WTC11 (cell line): ENCODE data around the gene MYH9. TPM values are rescaled to one million over a fixed set of nuclear protein-coding genes. Genes with fewer than 3 reads are reported as not detected.

Source experiments
- ATAC-seq: fragments of 200-7000 bp; cut with Tn5 transposase; 2 replicates; pipeline ENCODE4 v1.10.0; 2021; ENCODE audit warnings: mild to moderate bottlenecking, moderate library complexity
- CTCF ChIA-PET: fragments of 300-600 bp; sonication (Branson Sonifier 250); formaldehyde crosslinking; loops from one replicate; lab custom pipeline; 2021; ENCODE audit warnings: antibody characterized with exemption; lab: Charles Lee
- POLR2A ChIA-PET: fragments of 350-600 bp; sonication (Branson Sonifier 250); formaldehyde crosslinking; loops from one replicate; lab custom pipeline; 2021; ENCODE audit warnings: antibody characterized with exemption; lab: Charles Lee
- DNase-seq: peaks from one replicate; pipeline ENCODE4 v3.0.0; 2021; ENCODE audit warnings: low spot score
- H3K27ac Mint-ChIP-seq: 2 replicates; pipeline ENCODE4 v1.8.0; 2021; ENCODE audit warnings: mixed read lengths
- H3K27me3 Mint-ChIP-seq: 2 replicates; pipeline ENCODE4 v1.8.0; 2021; ENCODE audit warnings: low read depth, mild to moderate bottlenecking, moderate library complexity, mixed read lengths
- H3K36me3 Mint-ChIP-seq: 2 replicates; pipeline ENCODE4 v1.8.0; 2021; ENCODE audit warnings: mixed read lengths
- H3K4me1 Mint-ChIP-seq: 2 replicates; pipeline ENCODE4 v1.8.0; 2022; ENCODE audit warnings: mixed read lengths
- H3K4me3 Mint-ChIP-seq: 2 replicates; pipeline ENCODE4 v1.8.0; 2021; ENCODE audit warnings: mild to moderate bottlenecking, moderate library complexity, mixed read lengths
- H3K9me3 Mint-ChIP-seq: 2 replicates; pipeline ENCODE4 v1.8.0; 2021; ENCODE audit warnings: mixed read lengths
- CREB1 ChIP-seq: sonication (generic); formaldehyde crosslinking; IDR thresholded peaks from 2 replicates; pipeline ENCODE4 v1.8.0; 2023; ENCODE audit warnings: mild to moderate bottlenecking, missing genetic modification reagents
- CREM ChIP-seq: sonication (generic); formaldehyde crosslinking; IDR thresholded peaks from 2 replicates; pipeline ENCODE4 v1.8.1; 2022; ENCODE audit warnings: mild to moderate bottlenecking, missing genetic modification reagents, moderate library complexity
- ELF4 ChIP-seq: sonication (generic); formaldehyde crosslinking; IDR thresholded peaks from 2 replicates; pipeline ENCODE4 v1.8.1; 2022; ENCODE audit warnings: low read depth, mild to moderate bottlenecking, moderate library complexity, missing genetic modification reagents
- ESRRA ChIP-seq: sonication (generic); formaldehyde crosslinking; IDR thresholded peaks from 2 replicates; pipeline ENCODE4 v1.8.1; 2022; ENCODE audit warnings: mild to moderate bottlenecking, missing genetic modification reagents, borderline replicate concordance
- HMGA2 ChIP-seq: fragments of 250-450 bp; sonication (Bioruptor Pico); IDR thresholded peaks from 2 replicates; pipeline ENCODE4 v1.4.0; 2021; ENCODE audit warnings: mild to moderate bottlenecking, moderate library complexity
- IRF2 ChIP-seq: sonication (generic); formaldehyde crosslinking; IDR thresholded peaks from 2 replicates; pipeline ENCODE4 v1.8.0; 2022; ENCODE audit warnings: low read depth, missing genetic modification reagents, borderline replicate concordance
- MYBL2 ChIP-seq: sonication (generic); formaldehyde crosslinking; IDR thresholded peaks from 2 replicates; pipeline ENCODE4 v1.8.1; 2023; ENCODE audit warnings: mild to moderate bottlenecking, moderate library complexity, missing genetic modification reagents
- NFATC4 ChIP-seq: fragments of 250-450 bp; sonication (Bioruptor Pico); IDR thresholded peaks from 2 replicates; pipeline ENCODE4 v1.9.0; 2021; ENCODE audit warnings: mild to moderate bottlenecking
- NFE2L1 ChIP-seq: sonication (generic); formaldehyde crosslinking; IDR thresholded peaks from 2 replicates; pipeline ENCODE4 v1.8.1; 2023; ENCODE audit warnings: missing genetic modification reagents
- OVOL2 ChIP-seq: fragments of 250-450 bp; sonication (Bioruptor Pico); IDR thresholded peaks from 2 replicates; pipeline ENCODE4 v1.9.0; 2021; ENCODE audit warnings: mild to moderate bottlenecking, borderline replicate concordance
- SMAD3 ChIP-seq: sonication (generic); formaldehyde crosslinking; IDR thresholded peaks from 2 replicates; pipeline ENCODE4 v1.8.0; 2022; ENCODE audit warnings: missing genetic modification reagents, mild to moderate bottlenecking, borderline replicate concordance
- SOX15 ChIP-seq: fragments of 250-450 bp; sonication (Bioruptor Pico); IDR thresholded peaks from 2 replicates; pipeline ENCODE4 v1.9.0; 2021; ENCODE audit warnings: mild to moderate bottlenecking
- ZBTB21 ChIP-seq: sonication (generic); formaldehyde crosslinking; IDR thresholded peaks from 2 replicates; pipeline ENCODE4 v1.8.1; 2023; ENCODE audit warnings: mild to moderate bottlenecking, missing genetic modification reagents, borderline replicate concordance
- ZNF232 ChIP-seq: sonication (generic); formaldehyde crosslinking; IDR thresholded peaks from 2 replicates; pipeline ENCODE4 v1.8.0; 2022; ENCODE audit warnings: mild to moderate bottlenecking, missing genetic modification reagents
- ZNF263 ChIP-seq: sonication (generic); formaldehyde crosslinking; IDR thresholded peaks from 2 replicates; pipeline ENCODE4 v1.8.1; 2022; ENCODE audit warnings: low read depth, mild to moderate bottlenecking, moderate library complexity, missing genetic modification reagents
- ZNF396 ChIP-seq: fragments of 250-450 bp; sonication (Bioruptor Pico); IDR thresholded peaks from 2 replicates; pipeline ENCODE4 v1.8.0; 2021; ENCODE audit warnings: mild to moderate bottlenecking, moderate library complexity, borderline replicate concordance
- ZNF416 ChIP-seq: fragments of 250-450 bp; sonication (Bioruptor Pico); IDR thresholded peaks from 2 replicates; pipeline ENCODE4 v1.9.0; 2021; ENCODE audit warnings: mild to moderate bottlenecking, inconsistent platforms
- total RNA-seq: library from RNA; stranded (reverse); gene quantifications from 3 replicates; pipeline ENCODE4 v1.2.3, GENCODE V29; 2021
- TF ChIP-seq, protein P1 (sequence below): sonication (generic); formaldehyde crosslinking; IDR thresholded peaks from 2 replicates; pipeline ENCODE4 v1.8.0; 2022; ENCODE audit warnings: missing genetic modification reagents
- TF ChIP-seq, protein P2 (sequence below): sonication (generic); formaldehyde crosslinking; IDR thresholded peaks from 2 replicates; pipeline ENCODE4 v1.8.0; 2022; ENCODE audit warnings: mild to moderate bottlenecking, missing genetic modification reagents
- TF ChIP-seq, protein P3 (sequence below): fragments of 250-450 bp; sonication (Bioruptor Pico); IDR thresholded peaks from 2 replicates; pipeline ENCODE4 v1.9.0; 2021; ENCODE audit warnings: mild to moderate bottlenecking, borderline replicate concordance

MYH9 gene
- total RNA-seq, 1 experiment from 2014 or later, result 277 TPM

DNA sequence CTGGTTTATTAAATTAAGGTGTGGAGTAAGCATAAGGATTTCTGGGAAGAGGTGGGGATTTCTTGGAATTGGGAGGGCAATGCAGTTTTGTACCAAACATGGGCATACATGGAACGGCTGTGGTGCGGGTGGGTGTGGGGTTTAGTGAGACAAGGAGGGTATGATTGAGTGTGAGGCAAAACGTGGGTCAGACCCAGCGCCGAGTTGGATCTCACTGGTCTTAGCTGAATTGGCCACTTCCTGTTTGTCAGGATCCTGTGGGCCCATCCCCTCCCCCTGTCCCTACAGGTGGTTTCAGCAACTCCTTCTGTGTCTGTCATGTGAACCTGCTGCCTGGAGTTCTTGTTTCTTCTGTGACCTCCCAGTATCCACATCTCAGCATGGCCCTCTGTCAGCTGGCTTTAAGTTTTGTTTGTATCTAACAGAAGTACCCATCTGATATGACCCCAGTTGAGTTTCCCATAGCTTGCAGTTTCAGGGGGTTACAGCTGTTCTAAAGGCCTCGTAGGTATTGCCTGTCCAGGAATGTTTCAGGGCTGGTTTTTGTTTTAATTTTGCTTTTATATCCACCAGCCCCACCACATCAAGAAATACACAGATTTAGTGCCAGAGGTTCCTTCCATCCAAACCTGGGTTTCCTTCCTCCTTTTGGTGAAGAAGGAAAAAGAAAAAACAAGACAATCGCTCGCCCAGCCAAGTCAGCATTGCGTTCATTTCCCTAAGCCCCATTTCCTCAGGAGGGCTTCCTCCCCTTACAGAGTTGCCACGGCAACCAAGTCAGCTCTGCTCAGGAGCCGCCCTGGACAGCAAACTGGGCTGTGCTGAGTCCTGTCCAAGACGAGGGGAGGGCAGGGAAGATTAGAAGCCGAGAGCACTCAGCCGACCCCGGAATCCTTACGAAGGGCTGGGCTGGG is 128.8 kb downstream of the MYH9 start (continued):
- no peak for TF ChIP-seq ZNF416 (CRISPR knock-in tag)

DNA sequence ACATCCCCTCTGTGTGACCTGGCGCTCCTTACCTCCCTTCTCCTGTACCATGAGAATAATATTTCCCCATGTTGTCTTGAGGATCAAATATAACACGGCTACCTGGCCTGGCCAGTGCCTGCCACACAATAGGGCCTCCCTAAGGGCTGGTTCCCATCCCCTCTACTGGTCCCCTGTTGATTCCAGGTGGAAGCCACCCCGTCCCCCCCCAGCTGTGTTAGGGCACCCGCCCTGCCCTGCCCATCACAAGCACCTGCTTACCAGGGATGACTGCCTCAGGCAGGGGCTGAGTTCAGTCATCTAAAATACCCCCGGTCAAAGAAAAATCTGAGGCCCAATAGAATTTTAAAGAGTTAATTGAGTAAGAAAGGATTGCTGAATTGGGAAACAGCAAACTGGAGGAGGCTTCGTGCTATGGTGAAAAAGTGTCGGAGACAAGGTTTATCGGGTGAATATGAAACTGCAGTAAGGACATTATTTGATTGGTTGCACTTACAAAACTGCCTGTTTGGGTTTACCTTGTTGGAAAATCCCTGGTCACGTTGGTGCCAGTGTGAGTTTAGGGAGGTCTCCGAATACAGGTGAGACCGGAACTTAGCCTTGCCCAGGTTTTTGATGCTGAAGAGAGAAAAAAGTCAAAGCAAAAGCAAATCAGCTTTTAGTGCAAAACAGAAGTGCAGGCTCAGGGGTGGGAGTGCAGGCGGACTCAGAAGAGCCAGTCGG is 129.7 kb downstream of the MYH9 start:
- ATAC-seq (no peak), DNase-seq (no peak)
- Mint-ChIP-seq H3K36me3 (no peaks in the 10 kb centered on the region), H3K4me1 (peaks cover 37% of the 10 kb centered on the region), H3K27me3 (no peaks in the 10 kb centered on the region), H3K4me3 (0 out of 2 replicates have a peak overlapping the region, but pooled peaks have one; percentile 11), H3K27ac (peak overlapping the region; percentile 94)
- ChIA-PET CTCF (interaction anchor here (0.7 to 2.3 kb wide), 7 partner anchors 19 to 228 kb away, joined by 3 to 7 read pairs (median 4); partner anchors contain the start of gene APOL2), POLR2A (interaction anchor here (2.7 kb wide), 1 partner anchor 19 kb away, joined by 9 read pairs; the partner anchor contains the start of gene APOL2)
- no peak for TF ChIP-seq ZNF232 (CRISPR knock-in tag)
- TF ChIP-seq ZNF263 (CRISPR knock-in tag), result no peak
- TF ChIP-seq, protein P1, sequence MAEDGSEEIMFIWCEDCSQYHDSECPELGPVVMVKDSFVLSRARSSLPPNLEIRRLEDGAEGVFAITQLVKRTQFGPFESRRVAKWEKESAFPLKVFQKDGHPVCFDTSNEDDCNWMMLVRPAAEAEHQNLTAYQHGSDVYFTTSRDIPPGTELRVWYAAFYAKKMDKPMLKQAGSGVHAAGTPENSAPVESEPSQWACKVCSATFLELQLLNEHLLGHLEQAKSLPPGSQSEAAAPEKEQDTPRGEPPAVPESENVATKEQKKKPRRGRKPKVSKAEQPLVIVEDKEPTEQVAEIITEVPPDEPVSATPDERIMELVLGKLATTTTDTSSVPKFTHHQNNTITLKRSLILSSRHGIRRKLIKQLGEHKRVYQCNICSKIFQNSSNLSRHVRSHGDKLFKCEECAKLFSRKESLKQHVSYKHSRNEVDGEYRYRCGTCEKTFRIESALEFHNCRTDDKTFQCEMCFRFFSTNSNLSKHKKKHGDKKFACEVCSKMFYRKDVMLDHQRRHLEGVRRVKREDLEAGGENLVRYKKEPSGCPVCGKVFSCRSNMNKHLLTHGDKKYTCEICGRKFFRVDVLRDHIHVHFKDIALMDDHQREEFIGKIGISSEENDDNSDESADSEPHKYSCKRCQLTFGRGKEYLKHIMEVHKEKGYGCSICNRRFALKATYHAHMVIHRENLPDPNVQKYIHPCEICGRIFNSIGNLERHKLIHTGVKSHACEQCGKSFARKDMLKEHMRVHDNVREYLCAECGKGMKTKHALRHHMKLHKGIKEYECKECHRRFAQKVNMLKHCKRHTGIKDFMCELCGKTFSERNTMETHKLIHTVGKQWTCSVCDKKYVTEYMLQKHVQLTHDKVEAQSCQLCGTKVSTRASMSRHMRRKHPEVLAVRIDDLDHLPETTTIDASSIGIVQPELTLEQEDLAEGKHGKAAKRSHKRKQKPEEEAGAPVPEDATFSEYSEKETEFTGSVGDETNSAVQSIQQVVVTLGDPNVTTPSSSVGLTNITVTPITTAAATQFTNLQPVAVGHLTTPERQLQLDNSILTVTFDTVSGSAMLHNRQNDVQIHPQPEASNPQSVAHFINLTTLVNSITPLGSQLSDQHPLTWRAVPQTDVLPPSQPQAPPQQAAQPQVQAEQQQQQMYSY (CRISPR knock-in tag), result no peak
- TF ChIP-seq ZNF416 (CRISPR knock-in tag), result no peak
- TF ChIP-seq, protein P2, sequence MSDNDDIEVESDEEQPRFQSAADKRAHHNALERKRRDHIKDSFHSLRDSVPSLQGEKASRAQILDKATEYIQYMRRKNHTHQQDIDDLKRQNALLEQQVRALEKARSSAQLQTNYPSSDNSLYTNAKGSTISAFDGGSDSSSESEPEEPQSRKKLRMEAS (CRISPR knock-in tag), result no peak
- TF ChIP-seq NFE2L1 (CRISPR knock-in tag), result no peak
- TF ChIP-seq, protein P3, sequence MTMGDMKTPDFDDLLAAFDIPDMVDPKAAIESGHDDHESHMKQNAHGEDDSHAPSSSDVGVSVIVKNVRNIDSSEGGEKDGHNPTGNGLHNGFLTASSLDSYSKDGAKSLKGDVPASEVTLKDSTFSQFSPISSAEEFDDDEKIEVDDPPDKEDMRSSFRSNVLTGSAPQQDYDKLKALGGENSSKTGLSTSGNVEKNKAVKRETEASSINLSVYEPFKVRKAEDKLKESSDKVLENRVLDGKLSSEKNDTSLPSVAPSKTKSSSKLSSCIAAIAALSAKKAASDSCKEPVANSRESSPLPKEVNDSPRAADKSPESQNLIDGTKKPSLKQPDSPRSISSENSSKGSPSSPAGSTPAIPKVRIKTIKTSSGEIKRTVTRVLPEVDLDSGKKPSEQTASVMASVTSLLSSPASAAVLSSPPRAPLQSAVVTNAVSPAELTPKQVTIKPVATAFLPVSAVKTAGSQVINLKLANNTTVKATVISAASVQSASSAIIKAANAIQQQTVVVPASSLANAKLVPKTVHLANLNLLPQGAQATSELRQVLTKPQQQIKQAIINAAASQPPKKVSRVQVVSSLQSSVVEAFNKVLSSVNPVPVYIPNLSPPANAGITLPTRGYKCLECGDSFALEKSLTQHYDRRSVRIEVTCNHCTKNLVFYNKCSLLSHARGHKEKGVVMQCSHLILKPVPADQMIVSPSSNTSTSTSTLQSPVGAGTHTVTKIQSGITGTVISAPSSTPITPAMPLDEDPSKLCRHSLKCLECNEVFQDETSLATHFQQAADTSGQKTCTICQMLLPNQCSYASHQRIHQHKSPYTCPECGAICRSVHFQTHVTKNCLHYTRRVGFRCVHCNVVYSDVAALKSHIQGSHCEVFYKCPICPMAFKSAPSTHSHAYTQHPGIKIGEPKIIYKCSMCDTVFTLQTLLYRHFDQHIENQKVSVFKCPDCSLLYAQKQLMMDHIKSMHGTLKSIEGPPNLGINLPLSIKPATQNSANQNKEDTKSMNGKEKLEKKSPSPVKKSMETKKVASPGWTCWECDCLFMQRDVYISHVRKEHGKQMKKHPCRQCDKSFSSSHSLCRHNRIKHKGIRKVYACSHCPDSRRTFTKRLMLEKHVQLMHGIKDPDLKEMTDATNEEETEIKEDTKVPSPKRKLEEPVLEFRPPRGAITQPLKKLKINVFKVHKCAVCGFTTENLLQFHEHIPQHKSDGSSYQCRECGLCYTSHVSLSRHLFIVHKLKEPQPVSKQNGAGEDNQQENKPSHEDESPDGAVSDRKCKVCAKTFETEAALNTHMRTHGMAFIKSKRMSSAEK (CRISPR knock-in tag), result no peak
- TF ChIP-seq, all 79 proteins: peak for 0
- no peaks in the 10 kb centered on the region for H3K9me3 Mint-ChIP-seq

DNA sequence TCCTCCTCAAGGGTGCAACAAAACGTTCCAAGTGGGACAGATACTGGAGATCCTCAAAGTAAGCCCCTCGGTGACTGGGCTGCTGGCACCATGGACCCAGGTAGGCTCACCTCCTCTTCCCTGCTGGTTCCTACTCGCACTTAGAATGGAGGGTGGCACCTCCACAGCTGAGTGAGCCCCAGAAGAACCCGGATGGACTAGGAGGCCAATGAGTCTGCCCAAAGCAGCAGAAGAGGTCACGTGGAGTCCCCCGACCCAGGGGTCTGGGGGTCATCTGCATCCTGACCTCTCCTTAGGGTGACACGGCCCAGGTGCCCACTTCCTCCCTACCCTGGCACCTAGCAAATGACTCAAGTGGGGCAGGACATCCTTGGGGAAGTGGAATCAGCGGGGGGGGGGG is 130.5 kb downstream of the MYH9 start:
- ChIA-PET POLR2A (no interaction called here), CTCF (interaction anchor here (0.7 to 1.6 kb wide), 2 partner anchors 18 to 57 kb away, joined by 3 to 4 read pairs; partner anchors contain the start of gene APOL2)
- Mint-ChIP-seq H3K9me3 (no peaks in the 10 kb centered on the region), H3K4me3 (no peak overlapping the region), H3K27me3 (no peaks in the 10 kb centered on the region), H3K4me1 (peaks cover 44% of the 10 kb centered on the region), H3K36me3 (no peaks in the 10 kb centered on the region), H3K27ac (no peak overlapping the region)
- TF ChIP-seq NFATC4 (no peak), IRF2 (CRISPR knock-in tag) (no peak), ZBTB21 (CRISPR knock-in tag) (no peak), MYBL2 (CRISPR knock-in tag) (no peak), CREM (CRISPR knock-in tag) (no peak), SMAD3 (CRISPR knock-in tag) (no peak), HMGA2 (CRISPR knock-in tag) (no peak), ELF4 (CRISPR knock-in tag) (no peak), ZNF232 (CRISPR knock-in tag) (no peak), OVOL2 (no peak), ZNF396 (CRISPR knock-in tag) (no peak), ESRRA (CRISPR knock-in tag) (no peak), CREB1 (CRISPR knock-in tag) (no peak), SOX15 (CRISPR knock-in tag) (no peak), ZNF416 (CRISPR knock-in tag) (no peak)
- ATAC-seq (no peak), DNase-seq (no peak)
